IMR-90 (cell line): ENCODE results near the gene SLX9. TPM values are rescaled to one million over a fixed set of nuclear protein-coding genes. Genes with fewer than 3 reads are reported as not detected.

ENCODE experiments used
- ATAC-seq: fragments of 200-7000 bp; cut with Tn5 transposase; 2 replicates; pipeline ENCODE4 v1.9.1; 2020; ENCODE audit warnings: low read depth, mild to moderate bottlenecking, moderate library complexity
- BruUV-seq: library from RNA; stranded (reverse); fragments of 400-500 nt; replicated peaks from 2 replicates; lab custom pipeline; 2021; lab: Mats Ljungman, UMichigan
- CTCF ChIA-PET: fragments of 300-600 bp; formaldehyde crosslinking; extraction: SDS; loops from one replicate; lab custom pipeline; 2021; ENCODE audit warnings: antibody characterized with exemption; lab: Yijun Ruan, JAX
- POLR2A ChIA-PET: fragments of 300-600 bp; sonication (Branson Sonifier 250); formaldehyde crosslinking; loops from one replicate; lab custom pipeline; 2022; ENCODE audit warnings: antibody characterized with exemption; ENCODE audit not compliant: unreplicated experiment; lab: Charles Lee
- DNase-seq: peaks from one replicate; pipeline ENCODE4 v3.0.0; 2013
- H2AFZ ChIP-seq: replicated peaks from 2 replicates; pipeline ENCODE3; 2013; ENCODE audit warnings: low read length, mild to moderate bottlenecking; ENCODE audit not compliant: poor library complexity
- H2AK5ac ChIP-seq: 2 replicates; pipeline ENCODE4 v1.6.1; 2013; ENCODE audit warnings: low read depth, low read length, inconsistent platforms
- H2AK9ac ChIP-seq: replicated peaks from 2 replicates; pipeline ENCODE3; 2013; ENCODE audit warnings: mild to moderate bottlenecking, low read depth, low read length, moderate library complexity; ENCODE audit not compliant: poor library complexity
- H2BK120ac ChIP-seq: 2 replicates; pipeline ENCODE4 v1.6.1; 2013; ENCODE audit warnings: low read depth, low read length, inconsistent platforms
- H2BK15ac ChIP-seq: 3 replicates; pipeline ENCODE4 v1.6.1; 2013; ENCODE audit warnings: low read depth, low read length, inconsistent platforms
- H2BK20ac ChIP-seq: 2 replicates; pipeline ENCODE4 v1.6.1; 2013; ENCODE audit warnings: low read depth, mild to moderate bottlenecking, inconsistent platforms, low read length, moderate library complexity
- H2BK5ac ChIP-seq: 2 replicates; pipeline ENCODE4 v1.6.1; 2013; ENCODE audit warnings: mild to moderate bottlenecking, low read depth, low read length, inconsistent platforms; ENCODE audit not compliant: poor library complexity, severe bottlenecking
- H3K14ac ChIP-seq: replicated peaks from 2 replicates; pipeline ENCODE4 v1.6.1; 2013; ENCODE audit warnings: low read depth, low read length, inconsistent platforms
- H3K18ac ChIP-seq: 2 replicates; pipeline ENCODE4 v1.6.1; 2013; ENCODE audit warnings: low read depth, low read length, control low read depth
- H3K23ac ChIP-seq: 2 replicates; pipeline ENCODE4 v1.6.1; 2013; ENCODE audit warnings: low read depth, low read length, inconsistent platforms
- H3K27ac ChIP-seq: 2 replicates; pipeline ENCODE4 v1.5.1; 2013; ENCODE audit warnings: mild to moderate bottlenecking, control low read depth, low read length; ENCODE audit not compliant: insufficient read depth
- H3K27me3 ChIP-seq: 2 replicates; pipeline ENCODE4 v1.6.1; 2013; ENCODE audit warnings: low read length; ENCODE audit not compliant: control insufficient read depth, insufficient read depth
- H3K36me3 ChIP-seq: 2 replicates; pipeline ENCODE4 v1.6.1; 2013; ENCODE audit warnings: low read length, mixed read lengths; ENCODE audit not compliant: control insufficient read depth, insufficient read depth
- H3K4ac ChIP-seq: 2 replicates; pipeline ENCODE4 v1.6.1; 2013; ENCODE audit warnings: low read depth, low read length, inconsistent platforms
- H3K4me1 ChIP-seq: 2 replicates; pipeline ENCODE4 v1.6.1; 2013; ENCODE audit warnings: low read length, mixed read lengths; ENCODE audit not compliant: control insufficient read depth, insufficient read depth
- H3K4me2 ChIP-seq: 2 replicates; pipeline ENCODE4 v1.6.1; 2013; ENCODE audit warnings: low read depth, mild to moderate bottlenecking, control low read depth, low read length, moderate library complexity
- H3K4me3 ChIP-seq: 2 replicates; pipeline ENCODE4 v1.5.1; 2013; ENCODE audit warnings: low read depth, mild to moderate bottlenecking, control low read depth, low read length, moderate library complexity; ENCODE audit not compliant: insufficient read depth
- H3K56ac ChIP-seq: 2 replicates; pipeline ENCODE4 v1.6.1; 2013; ENCODE audit warnings: low read length, inconsistent platforms; ENCODE audit not compliant: insufficient read depth; ENCODE audit errors: extremely low read depth
- H3K79me1 ChIP-seq, 2 experiments: 2 replicates each; pipeline ENCODE4 v1.6.1; 2013; ENCODE audit warnings: low read length in 2 of 2, inconsistent platforms in 1 of 2, low read depth in 1 of 2
- H3K9ac ChIP-seq: 2 replicates; pipeline ENCODE4 v1.6.1; 2013; ENCODE audit warnings: low read depth, low read length, control low read depth
- H3K9me1 ChIP-seq: 2 replicates; pipeline ENCODE4 v1.6.1; 2013; ENCODE audit warnings: low read length, inconsistent platforms; ENCODE audit not compliant: insufficient read depth
- H3K9me3 ChIP-seq: 2 replicates; pipeline ENCODE4 v1.6.1; 2013; ENCODE audit warnings: low read length; ENCODE audit not compliant: control insufficient read depth, insufficient read depth
- H4K20me1 ChIP-seq: 2 replicates; pipeline ENCODE4 v1.6.1; 2013; ENCODE audit warnings: low read length, inconsistent platforms; ENCODE audit not compliant: insufficient read depth
- H4K5ac ChIP-seq: 2 replicates; pipeline ENCODE4 v1.6.1; 2013; ENCODE audit warnings: mild to moderate bottlenecking, low read depth, low read length, control low read depth
- H4K8ac ChIP-seq, 2 experiments: 2 replicates each; pipeline ENCODE4 v1.6.1; 2013; ENCODE audit warnings: low read depth in 2 of 2, low read length in 2 of 2, control low read depth in 1 of 2, inconsistent platforms in 1 of 2
- H4K91ac ChIP-seq: 2 replicates; pipeline ENCODE4 v1.6.1; 2013; ENCODE audit warnings: low read depth, low read length, inconsistent platforms; ENCODE audit not compliant: insufficient read depth
- FOS ChIP-seq: fragments of 150-350 bp; IDR thresholded peaks from 2 replicates; pipeline ENCODE4 v1.6.1; 2016; ENCODE audit warnings: low read depth, low read length
- MAFK ChIP-seq: IDR thresholded peaks from 2 replicates; pipeline ENCODE4 v1.6.1; 2012; ENCODE audit warnings: low read depth, low read length, improper control_type of control experiment
- MXI1 ChIP-seq: IDR thresholded peaks from 2 replicates; pipeline ENCODE4 v1.6.1; 2012; ENCODE audit warnings: low read depth, mild to moderate bottlenecking, low read length, moderate library complexity, borderline replicate concordance
- NFE2L2 ChIP-seq: fragments of 150-350 bp; IDR thresholded peaks from 2 replicates; pipeline ENCODE4 v1.6.1; 2016; ENCODE audit warnings: low read depth, mild to moderate bottlenecking, low read length
- POLR2A ChIP-seq: IDR thresholded peaks from 2 replicates; pipeline ENCODE4 v1.6.1; 2012; ENCODE audit warnings: mild to moderate bottlenecking, low read depth, low read length
- RCOR1 ChIP-seq: IDR thresholded peaks from 2 replicates; pipeline ENCODE4 v1.6.1; 2012; ENCODE audit warnings: mild to moderate bottlenecking, low read length, improper control_type of control experiment; ENCODE audit not compliant: insufficient replicate concordance
- SMC3 ChIP-seq: fragments of 150-350 bp; IDR thresholded peaks from 2 replicates; pipeline ENCODE4 v1.6.1; 2016; ENCODE audit warnings: low read depth, mild to moderate bottlenecking, antibody characterized with exemption, low read length, moderate library complexity
- USF2 ChIP-seq: fragments of 150-350 bp; IDR thresholded peaks from 2 replicates; pipeline ENCODE4 v1.6.1; 2017; ENCODE audit warnings: mild to moderate bottlenecking, antibody characterized with exemption, low read length, low read depth
- WGBS, 2 experiments: methylation state at CpG; one replicate each; pipeline versions ENCODE4 v1.1.5 to v1.1.7; 2013; ENCODE audit warnings: missing lambda C conversion rate in 2 of 2; ENCODE audit not compliant: insufficient read length in 1 of 2; ENCODE audit errors: extremely low coverage in 2 of 2; 5-methylcytosine and 5-hydroxymethylcytosine counted together
- dilution Hi-C: fragments of 300-500 bp; cut with HindIII; formaldehyde crosslinking; loops from one replicate; pipeline ENCODE4 v1.14.3; 2018; ENCODE audit warnings: low sequenced_read_pairs; ENCODE audit not compliant: unreplicated experiment
- in situ Hi-C: fragments of 300-500 bp; cut with MboI; formaldehyde crosslinking; loops from 3 replicates; pipeline ENCODE4 v1.14.3; 2019; ENCODE audit warnings: low sequenced_read_pairs, inconsistent platforms, mixed read lengths
- intact Hi-C: fragments of 100-400 bp; cut with micrococcal nuclease; formaldehyde crosslinking; loops from 2 replicates; pipeline ENCODE4 v1.10.0; 2022
- polyA plus RNA-seq, 3 experiments: library from polyadenylated mRNA; depleted of rRNA; stranded (reverse); fragments of >200 nt; gene quantifications; 2 replicates each; pipeline ENCODE4 v1.2.3, GENCODE V29; 2012; ENCODE audit warnings: low replicate concordance in 1 of 3
- total RNA-seq: library from RNA; depleted of rRNA; stranded (reverse); fragments of >200 nt; gene quantifications from 2 replicates; pipeline ENCODE4 v1.2.3, GENCODE V29; 2012

Gene SLX9
- total and polyA plus RNA-seq, 2 of the 4 experiments (the other 2 are of a cell fraction): 10.4 to 21.7 TPM

GRCh38 chr21:44909719-44910118, 30.1 kb upstream of the SLX9 start:
- TF ChIP-seq NFE2L2: no peak
- no peak for TF ChIP-seq SMC3
- no peak for TF ChIP-seq POLR2A
- no peak for TF ChIP-seq USF2
- peak; percentile 78 for TF ChIP-seq MAFK
- no peak for TF ChIP-seq FOS
- TF ChIP-seq MXI1: no peak
- TF ChIP-seq RCOR1: no peak
- Histone ChIP-seq H4K91ac (no peak overlapping the region), H3K27ac (no peak overlapping the region), H3K4me2 (no peak overlapping the region), H3K9me1 (no peaks in the 10 kb centered on the region), H2AFZ (no peak overlapping the region), H3K4me3 (no peak overlapping the region), H3K27me3 (peaks cover 73% of the 10 kb centered on the region), H3K9ac (no peak overlapping the region), H3K36me3 (no peaks in the 10 kb centered on the region), H2BK5ac (no peak overlapping the region), H3K14ac (no peak overlapping the region), H3K9me3 (no peaks in the 10 kb centered on the region), H3K23ac (no peak overlapping the region), H2AK9ac (no peak overlapping the region), H4K5ac (no peak overlapping the region), H3K4me1 (peaks cover 6% of the 10 kb centered on the region; the same call in 1 of the 2 replicates), H4K20me1 (no peaks in the 10 kb centered on the region), H3K18ac (no peak overlapping the region), H4K8ac (no peak overlapping the region), H3K56ac (no peak overlapping the region), H3K4ac (no peak overlapping the region), H3K79me1 (no peaks in the 10 kb centered on the region), H2BK15ac (no peak overlapping the region), H2BK20ac (no peak overlapping the region), H2BK120ac (no peak overlapping the region), H2AK5ac (no peak overlapping the region)
- DNase-seq (no peak), ATAC-seq (no peak)
- dilution Hi-C loops (no loop called here), in situ Hi-C loops (no loop called here), intact Hi-C loops (no loop called here)
- POLR2A ChIA-PET: no interaction called here
- CTCF ChIA-PET: no interaction called here
- BruUV-seq: no TSS peak
- no CpG with 5 or more reads among the region's 9 CpGs for WGBS, 2 experiments
